NB4 (cell line): ENCODE data around the gene LILRA6.
"Not testable (repeated sequence)": the region's sequence is repeated elsewhere in the genome, so short reads cannot be mapped to it uniquely, and the experiment has no call there.

Experiments used
- MYC ChIP-seq: IDR thresholded peaks from 2 replicates; pipeline ENCODE4 v1.6.1; 2011; ENCODE audit warnings: low read depth, low read length
- POLR2A ChIP-seq: IDR thresholded peaks from 2 replicates; pipeline ENCODE4 v1.6.1; 2011; ENCODE audit warnings: mild to moderate bottlenecking; ENCODE audit not compliant: insufficient read length; ENCODE audit errors: extremely low read depth
- TF ChIP-seq, protein P1 (sequence below): IDR thresholded peaks from one replicate; pipeline ENCODE4 v1.5.1; 2012; ENCODE audit warnings: low read depth, low read length
- TF ChIP-seq, protein P2 (sequence below): IDR thresholded peaks from 2 replicates; pipeline ENCODE4 v1.6.1; 2011; ENCODE audit warnings: low read depth, low read length

DNA sequence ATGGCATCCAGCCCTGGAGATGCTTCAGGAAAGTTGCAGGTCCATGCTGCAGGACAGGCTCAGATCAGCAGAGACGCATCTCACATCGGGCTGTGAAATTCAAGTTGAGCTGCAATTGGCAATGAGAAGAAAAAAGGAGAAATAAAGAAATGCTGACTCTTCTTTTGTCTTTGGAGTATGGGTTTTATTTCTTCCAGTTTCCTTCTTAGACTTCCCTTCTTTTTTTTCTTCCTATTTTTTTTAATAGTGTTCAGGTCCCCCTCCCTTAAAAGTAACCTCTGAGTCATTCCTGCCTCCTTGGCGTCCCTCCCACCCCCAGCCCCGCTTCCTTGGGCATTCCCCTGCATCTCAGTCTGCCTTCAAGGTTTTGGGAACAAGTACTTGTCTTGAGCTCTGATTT is 29.0 kb upstream of the LILRA6 start:
- TF ChIP-seq, protein P1, sequence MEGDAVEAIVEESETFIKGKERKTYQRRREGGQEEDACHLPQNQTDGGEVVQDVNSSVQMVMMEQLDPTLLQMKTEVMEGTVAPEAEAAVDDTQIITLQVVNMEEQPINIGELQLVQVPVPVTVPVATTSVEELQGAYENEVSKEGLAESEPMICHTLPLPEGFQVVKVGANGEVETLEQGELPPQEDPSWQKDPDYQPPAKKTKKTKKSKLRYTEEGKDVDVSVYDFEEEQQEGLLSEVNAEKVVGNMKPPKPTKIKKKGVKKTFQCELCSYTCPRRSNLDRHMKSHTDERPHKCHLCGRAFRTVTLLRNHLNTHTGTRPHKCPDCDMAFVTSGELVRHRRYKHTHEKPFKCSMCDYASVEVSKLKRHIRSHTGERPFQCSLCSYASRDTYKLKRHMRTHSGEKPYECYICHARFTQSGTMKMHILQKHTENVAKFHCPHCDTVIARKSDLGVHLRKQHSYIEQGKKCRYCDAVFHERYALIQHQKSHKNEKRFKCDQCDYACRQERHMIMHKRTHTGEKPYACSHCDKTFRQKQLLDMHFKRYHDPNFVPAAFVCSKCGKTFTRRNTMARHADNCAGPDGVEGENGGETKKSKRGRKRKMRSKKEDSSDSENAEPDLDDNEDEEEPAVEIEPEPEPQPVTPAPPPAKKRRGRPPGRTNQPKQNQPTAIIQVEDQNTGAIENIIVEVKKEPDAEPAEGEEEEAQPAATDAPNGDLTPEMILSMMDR = not testable (repeated sequence)
- TF ChIP-seq MYC, POLR2A: not testable (repeated sequence)
- TF ChIP-seq, protein P2, sequence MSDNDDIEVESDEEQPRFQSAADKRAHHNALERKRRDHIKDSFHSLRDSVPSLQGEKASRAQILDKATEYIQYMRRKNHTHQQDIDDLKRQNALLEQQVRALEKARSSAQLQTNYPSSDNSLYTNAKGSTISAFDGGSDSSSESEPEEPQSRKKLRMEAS = not testable (repeated sequence)
